Loucy (cell line): ENCODE data around the gene PPP1R14C.

Experiments used
- H2AFZ ChIP-seq: fragments of 200-600 bp; sonication (generic); 2 replicates; pipeline ENCODE4 v1.6.0; 2016; ENCODE audit warnings: antibody characterized with exemption, mild to moderate bottlenecking, low read length, moderate library complexity
- H3F3A ChIP-seq: fragments of 200-600 bp; 2 replicates; pipeline ENCODE4 v1.6.0; 2016; ENCODE audit warnings: antibody characterized with exemption, low read depth, mild to moderate bottlenecking
- H3K27me3 ChIP-seq: fragments of 200-600 bp; sonication (generic); 2 replicates; pipeline ENCODE4 v1.6.1; 2014; ENCODE audit warnings: low read length, mild to moderate bottlenecking; ENCODE audit not compliant: insufficient read depth, poor library complexity, severe bottlenecking
- H3K36me3 ChIP-seq: fragments of 200-600 bp; sonication (generic); 2 replicates; pipeline ENCODE4 v1.6.1; 2016; ENCODE audit warnings: low read length; ENCODE audit not compliant: insufficient read depth
- H3K4me1 ChIP-seq: fragments of 200-600 bp; sonication (generic); 2 replicates; pipeline ENCODE4 v1.5.1; 2014; ENCODE audit warnings: low read length, mild to moderate bottlenecking; ENCODE audit not compliant: insufficient read depth, poor library complexity, severe bottlenecking
- H3K4me2 ChIP-seq: fragments of 200-600 bp; sonication (generic); 2 replicates; pipeline ENCODE4 v1.6.0; 2014; ENCODE audit warnings: antibody characterized with exemption, low read length, low read depth, mild to moderate bottlenecking; ENCODE audit not compliant: poor library complexity, severe bottlenecking
- H3K4me3 ChIP-seq: fragments of 200-600 bp; sonication (generic); 2 replicates; pipeline ENCODE4 v1.5.1; 2014; ENCODE audit warnings: low read length, mild to moderate bottlenecking, mixed read lengths; ENCODE audit not compliant: poor library complexity, severe bottlenecking
- H3K79me2 ChIP-seq: fragments of 200-600 bp; sonication (generic); 2 replicates; pipeline ENCODE4 v1.6.1; 2014; ENCODE audit warnings: low read length; ENCODE audit not compliant: insufficient read depth
- H3K9ac ChIP-seq: fragments of 200-600 bp; sonication (generic); 2 replicates; pipeline ENCODE4 v1.6.0; 2014; ENCODE audit warnings: mild to moderate bottlenecking, low read depth, low read length, moderate library complexity; ENCODE audit not compliant: poor library complexity, severe bottlenecking
- H3K9me2 ChIP-seq: fragments of 200-600 bp; sonication (generic); replicated peaks from 2 replicates; pipeline ENCODE4 v1.6.1; 2016; ENCODE audit warnings: low read depth, low read length, mixed read lengths
- H3K9me3 ChIP-seq: fragments of 200-600 bp; sonication (generic); 2 replicates; pipeline ENCODE4 v1.6.1; 2014; ENCODE audit warnings: mild to moderate bottlenecking, antibody characterized with exemption, low read length, low read depth; ENCODE audit not compliant: insufficient read depth
- H4K20me1 ChIP-seq: fragments of 200-600 bp; sonication (generic); 2 replicates; pipeline ENCODE4 v1.6.0; 2014; ENCODE audit warnings: antibody characterized with exemption, low read length, mild to moderate bottlenecking; ENCODE audit not compliant: insufficient read depth, poor library complexity, severe bottlenecking
- EZH2phosphoT487 ChIP-seq: fragments of 200-600 bp; IDR thresholded peaks from 2 replicates; pipeline ENCODE4 v1.6.1; 2018; ENCODE audit warnings: antibody characterized with exemption, mild to moderate bottlenecking, moderate library complexity, borderline replicate concordance
- TF ChIP-seq, protein P1 (sequence below): fragments of 200-600 bp; sonication (generic); conservative IDR thresholded peaks from 2 replicates; pipeline ENCODE4 v1.5.1; 2014; ENCODE audit warnings: mild to moderate bottlenecking, antibody characterized with exemption, low read length

The PPP1R14C gene

DNA sequence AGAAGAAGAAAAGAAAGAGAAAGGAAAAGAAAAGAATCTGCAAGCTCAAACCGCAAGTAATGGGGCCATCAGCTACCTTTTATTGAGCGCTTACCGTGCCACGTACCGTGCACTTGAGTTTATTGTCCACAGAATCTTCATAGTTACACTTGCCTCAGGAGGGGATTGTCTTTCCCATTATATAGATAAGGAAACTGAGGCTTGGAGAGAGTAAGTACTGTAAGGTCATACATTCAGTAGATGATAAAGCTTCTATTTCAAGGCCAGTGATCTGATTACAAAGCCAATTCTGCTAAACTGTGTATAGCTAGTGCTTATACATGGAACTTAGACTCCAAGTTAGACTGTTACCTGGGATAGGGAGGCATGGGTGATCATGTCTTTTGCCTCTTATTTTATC lies 115.5 kb downstream of the PPP1R14C start:
- H3K79me2 ChIP-seq, result no peaks in the 10 kb centered on the region
- H3K4me3 ChIP-seq, result no peak overlapping the region
- H3F3A ChIP-seq, result no peaks in the 10 kb centered on the region
- no peaks in the 10 kb centered on the region for H3K9me3 ChIP-seq
- H3K36me3 ChIP-seq, result no peaks in the 10 kb centered on the region
- H4K20me1 ChIP-seq, result no peaks in the 10 kb centered on the region
- no peak overlapping the region for H3K4me2 ChIP-seq
- H2AFZ ChIP-seq, result no peak overlapping the region
- H3K27me3 ChIP-seq, result no peaks in the 10 kb centered on the region
- no peaks in the 10 kb centered on the region for H3K9me2 ChIP-seq
- H3K4me1 ChIP-seq, result no peaks in the 10 kb centered on the region
- TF ChIP-seq, protein P1, sequence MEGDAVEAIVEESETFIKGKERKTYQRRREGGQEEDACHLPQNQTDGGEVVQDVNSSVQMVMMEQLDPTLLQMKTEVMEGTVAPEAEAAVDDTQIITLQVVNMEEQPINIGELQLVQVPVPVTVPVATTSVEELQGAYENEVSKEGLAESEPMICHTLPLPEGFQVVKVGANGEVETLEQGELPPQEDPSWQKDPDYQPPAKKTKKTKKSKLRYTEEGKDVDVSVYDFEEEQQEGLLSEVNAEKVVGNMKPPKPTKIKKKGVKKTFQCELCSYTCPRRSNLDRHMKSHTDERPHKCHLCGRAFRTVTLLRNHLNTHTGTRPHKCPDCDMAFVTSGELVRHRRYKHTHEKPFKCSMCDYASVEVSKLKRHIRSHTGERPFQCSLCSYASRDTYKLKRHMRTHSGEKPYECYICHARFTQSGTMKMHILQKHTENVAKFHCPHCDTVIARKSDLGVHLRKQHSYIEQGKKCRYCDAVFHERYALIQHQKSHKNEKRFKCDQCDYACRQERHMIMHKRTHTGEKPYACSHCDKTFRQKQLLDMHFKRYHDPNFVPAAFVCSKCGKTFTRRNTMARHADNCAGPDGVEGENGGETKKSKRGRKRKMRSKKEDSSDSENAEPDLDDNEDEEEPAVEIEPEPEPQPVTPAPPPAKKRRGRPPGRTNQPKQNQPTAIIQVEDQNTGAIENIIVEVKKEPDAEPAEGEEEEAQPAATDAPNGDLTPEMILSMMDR, result no peak
- TF ChIP-seq EZH2phosphoT487, result no peak
- no peak overlapping the region for H3K9ac ChIP-seq

- no peak overlapping the region for H2AFZ ChIP-seq
- H3K79me2 ChIP-seq, result no peaks in the 10 kb centered on the region
- H3K4me3 ChIP-seq, result no peak overlapping the region
- H3K9ac ChIP-seq, result no peak overlapping the region
- H3K36me3 ChIP-seq, result no peaks in the 10 kb centered on the region
- H4K20me1 ChIP-seq, result no peaks in the 10 kb centered on the region
- no peaks in the 10 kb centered on the region for H3K9me2 ChIP-seq
- TF ChIP-seq, protein P1, result no peak
- no peak for TF ChIP-seq EZH2phosphoT487
- no peaks in the 10 kb centered on the region for H3K9me3 ChIP-seq
- H3F3A ChIP-seq, result no peaks in the 10 kb centered on the region
- no peaks in the 10 kb centered on the region for H3K27me3 ChIP-seq
- no peaks in the 10 kb centered on the region for H3K4me1 ChIP-seq
- no peak overlapping the region for H3K4me2 ChIP-seq
Observed at GRCh38 chr6:150260931-150261330, 118.1 kb downstream of the PPP1R14C start.

DNA sequence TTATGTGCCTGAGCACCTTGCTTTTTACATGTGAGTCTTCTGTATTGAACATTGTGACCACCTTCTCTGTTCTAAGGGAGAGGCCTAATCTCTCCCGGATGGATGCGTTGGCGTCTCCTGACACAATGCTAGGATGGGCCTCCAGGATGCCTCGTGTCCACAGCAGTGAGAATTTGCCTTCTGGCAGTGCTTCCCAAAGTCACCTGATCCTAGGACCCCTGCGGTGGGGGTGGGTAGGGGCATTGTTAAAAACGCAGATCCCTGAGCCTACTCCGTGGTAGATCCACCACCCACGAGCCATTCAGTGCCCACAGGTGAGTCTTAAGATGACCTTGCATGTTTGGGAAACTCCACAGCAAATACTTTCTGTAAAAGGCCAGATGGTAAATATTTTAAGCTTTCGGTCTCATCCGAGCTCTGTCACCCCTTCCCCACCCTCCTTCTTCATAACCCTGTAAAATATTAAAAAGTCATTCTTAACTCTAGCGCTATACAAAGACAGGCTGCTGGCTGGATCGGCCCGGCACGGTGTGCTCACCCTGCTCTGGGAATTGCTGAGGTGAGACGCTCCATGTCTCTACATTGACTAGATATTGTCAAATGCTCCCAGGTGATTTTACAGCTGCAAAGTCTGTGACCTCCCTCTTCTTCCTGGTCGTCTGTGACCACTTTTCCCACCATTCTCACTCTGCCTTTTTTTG lies 119.3 kb downstream of the PPP1R14C start:
- Histone ChIP-seq H3K79me2 (no peaks in the 10 kb centered on the region), H3K9ac (no peak overlapping the region), H3K4me1 (no peaks in the 10 kb centered on the region), H3K4me3 (no peak overlapping the region), H3K9me3 (no peaks in the 10 kb centered on the region), H3K9me2 (no peaks in the 10 kb centered on the region), H3K36me3 (no peaks in the 10 kb centered on the region), H3K27me3 (no peaks in the 10 kb centered on the region), H3K4me2 (no peak overlapping the region), H3F3A (no peaks in the 10 kb centered on the region), H2AFZ (no peak overlapping the region), H4K20me1 (no peaks in the 10 kb centered on the region)
- TF ChIP-seq, protein P1, result no peak
- TF ChIP-seq EZH2phosphoT487, result no peak
